Stimulated activated CD4-positive, alpha-beta T cell treated with anti-CD3 and anti-CD28 coated beads, Interleukin-1b, Interleukin-23, amount 100 ng/mL, for 1 hour (primary cell): ENCODE measurements around the gene ZFYVE19.
A peak's percentile ranks its signal among the peaks of the same experiment; 100 is the strongest.

Source experiments
- DNase-seq, 2 donors: peaks; one replicate each; pipeline ENCODE4 v3.0.0-alpha.2; 2020; ENCODE audit warnings: low read depth in 2 of 2

The ZFYVE19 gene

GRCh38 chr15:40815042-40815698 is 8.3 kb downstream of the ZFYVE19 start:
- no peak for DNase-seq

GRCh38 chr15:40819048-40819447 is 12.2 kb downstream of the ZFYVE19 start:
- DNase-seq = no peak

GRCh38 chr15:40821195-40821594 is 14.3 kb downstream of the ZFYVE19 start:
- DNase-seq = no peak

- no peak for DNase-seq
These were observed 16.9 kb downstream of the ZFYVE19 start for GRCh38 chr15:40823572-40824343.

GRCh38 chr15:40825661-40826422 is 19.0 kb downstream of the ZFYVE19 start:
- no peak for DNase-seq

GRCh38 chr15:40826423-40827075 is 19.7 kb downstream of the ZFYVE19 start:
- DNase-seq = no peak

GRCh38 chr15:40828447-40829036 is 21.7 kb downstream of the ZFYVE19 start, which contains the start of gene PPP1R14D:
Gene PPP1R14D, minus strand, starts transcription at chr15:40828708. Its CDS starts 67 bp downstream, at chr15:40828641.
- no peak for DNase-seq

GRCh38 chr15:40829115-40829514 is 22.2 kb downstream of the ZFYVE19 start:
- DNase-seq = no peak

- no peak for DNase-seq
These were observed 24.0 kb downstream of the ZFYVE19 start for GRCh38 chr15:40830884-40831283.

GRCh38 chr15:40831861-40832260 is 25.0 kb downstream of the ZFYVE19 start:
- no peak for DNase-seq

GRCh38 chr15:40832903-40833302 is 26.0 kb downstream of the ZFYVE19 start:
- DNase-seq = no peak

GRCh38 chr15:40836020-40836419 is 29.1 kb downstream of the ZFYVE19 start:
- no peak for DNase-seq

- no peak for DNase-seq
These were observed 31.9 kb downstream of the ZFYVE19 start for GRCh38 chr15:40838756-40839155.

GRCh38 chr15:40841741-40842140 is 34.9 kb downstream of the ZFYVE19 start:
- DNase-seq = no peak

GRCh38 chr15:40843261-40843884 is 36.5 kb downstream of the ZFYVE19 start:
- DNase-seq = no peak

GRCh38 chr15:40843885-40844695 is 37.2 kb downstream of the ZFYVE19 start, which contains the start of gene SPINT1:
Gene SPINT1, plus strand, starts transcription at chr15:40844048. Its CDS starts 507 bp downstream, at chr15:40844555.
- DNase-seq = peak in 1 of 2 donors; percentile 51

GRCh38 chr15:40844696-40845030 is 37.8 kb downstream of the ZFYVE19 start:
- DNase-seq = no peak

- no peak for DNase-seq
These were observed 38.1 kb downstream of the ZFYVE19 start for GRCh38 chr15:40845036-40845435.

GRCh38 chr15:40845511-40846284 is 38.8 kb downstream of the ZFYVE19 start:
- no peak for DNase-seq
